HG03469 (cell line): ENCODE results near the gene TTPAL.
"Not testable (repeated sequence)": the region's sequence is repeated elsewhere in the genome, so short reads cannot be mapped to it uniquely, and the experiment has no call there.

Experiments
- ATAC-seq: cut with Tn5 transposase; IDR thresholded peaks from one replicate; pipeline ENCODE4 v1.9.1; 2021; ENCODE audit warnings: mild to moderate bottlenecking, moderate library complexity, moderate number of reproducible peaks; ENCODE audit not compliant: unreplicated experiment

TTPAL gene

GRCh38 chr20:44467289-44467883 lies 8.3 kb upstream of the TTPAL start:
- ATAC-seq = no peak

GRCh38 chr20:44468044-44468782 lies 7.5 kb upstream of the TTPAL start:
- ATAC-seq = no peak

GRCh38 chr20:44470327-44470726 lies 5.3 kb upstream of the TTPAL start:
- ATAC-seq = no peak

- no peak for ATAC-seq
These were observed 4.2 kb upstream of the TTPAL start for GRCh38 chr20:44471481-44471882.

- not testable (repeated sequence) for ATAC-seq
These were observed 3.4 kb upstream of the TTPAL start for GRCh38 chr20:44472283-44472682.

- ATAC-seq = no peak
These were observed 341 bp upstream of the TTPAL start for GRCh38 chr20:44475372-44475693.

GRCh38 chr20:44477151-44477550 lies 1.5 kb downstream of the TTPAL start:
- no peak for ATAC-seq

- ATAC-seq = no peak
These were observed 2.5 kb downstream of the TTPAL start for GRCh38 chr20:44478206-44478605.

- ATAC-seq = no peak
These were observed 4.0 kb downstream of the TTPAL start for GRCh38 chr20:44479643-44480042.

GRCh38 chr20:44480097-44480496 lies 4.4 kb downstream of the TTPAL start:
- ATAC-seq = no peak

- ATAC-seq = no peak
These were observed 6.2 kb downstream of the TTPAL start for GRCh38 chr20:44481719-44482416.

- ATAC-seq = no peak
These were observed 7.4 kb downstream of the TTPAL start for GRCh38 chr20:44483112-44483511.

- ATAC-seq = no peak
These were observed 9.6 kb downstream of the TTPAL start for GRCh38 chr20:44485078-44485829.

- ATAC-seq = no peak
These were observed 10.1 kb downstream of the TTPAL start for GRCh38 chr20:44485830-44486198.

- ATAC-seq = no peak
These were observed 12.9 kb downstream of the TTPAL start for GRCh38 chr20:44488551-44488950.

GRCh38 chr20:44489223-44489622 lies 13.5 kb downstream of the TTPAL start:
- ATAC-seq = no peak

GRCh38 chr20:44489931-44490330 lies 14.3 kb downstream of the TTPAL start:
- no peak for ATAC-seq

- no peak for ATAC-seq
These were observed 16.1 kb downstream of the TTPAL start for GRCh38 chr20:44491635-44492395.

- no peak for ATAC-seq
These were observed 18.6 kb downstream of the TTPAL start for GRCh38 chr20:44494266-44494665.

- ATAC-seq = no peak
These were observed 19.0 kb downstream of the TTPAL start for GRCh38 chr20:44494681-44495080.

GRCh38 chr20:44495257-44495656 lies 19.6 kb downstream of the TTPAL start:
- no peak for ATAC-seq
